GM08714 (cell line): ENCODE results near the gene PLPP7.

Source experiments
- H3K4me3 ChIP-seq: fragments of 200-500 bp; sonication (Bioruptor generic); 2 replicates; pipeline ENCODE4 v1.5.1; 2014; ENCODE audit warnings: mild to moderate bottlenecking, low read length, inconsistent platforms
- ZNF274 ChIP-seq: IDR thresholded peaks from 2 replicates; pipeline ENCODE4 v1.6.1; 2012; ENCODE audit warnings: mild to moderate bottlenecking, low read depth, low read length

The PLPP7 gene

GRCh38 chr9:131299961-131300347 lies 10.4 kb downstream of the PLPP7 start:
- H3K4me3 ChIP-seq = no peak overlapping the region
- TF ChIP-seq ZNF274 = no peak

- TF ChIP-seq ZNF274 = no peak
- no peak overlapping the region for H3K4me3 ChIP-seq
Observed at GRCh38 chr9:131300444-131300843, 10.9 kb downstream of the PLPP7 start.

GRCh38 chr9:131302244-131303075 lies 12.9 kb downstream of the PLPP7 start:
- TF ChIP-seq ZNF274 = no peak
- no peak overlapping the region for H3K4me3 ChIP-seq

- TF ChIP-seq ZNF274 = no peak
- H3K4me3 ChIP-seq = no peak overlapping the region
Observed at GRCh38 chr9:131303381-131304321, 14.1 kb downstream of the PLPP7 start.

- no peak for TF ChIP-seq ZNF274
- H3K4me3 ChIP-seq = no peak overlapping the region
Observed at GRCh38 chr9:131304676-131305355, 15.3 kb downstream of the PLPP7 start.

DNA sequence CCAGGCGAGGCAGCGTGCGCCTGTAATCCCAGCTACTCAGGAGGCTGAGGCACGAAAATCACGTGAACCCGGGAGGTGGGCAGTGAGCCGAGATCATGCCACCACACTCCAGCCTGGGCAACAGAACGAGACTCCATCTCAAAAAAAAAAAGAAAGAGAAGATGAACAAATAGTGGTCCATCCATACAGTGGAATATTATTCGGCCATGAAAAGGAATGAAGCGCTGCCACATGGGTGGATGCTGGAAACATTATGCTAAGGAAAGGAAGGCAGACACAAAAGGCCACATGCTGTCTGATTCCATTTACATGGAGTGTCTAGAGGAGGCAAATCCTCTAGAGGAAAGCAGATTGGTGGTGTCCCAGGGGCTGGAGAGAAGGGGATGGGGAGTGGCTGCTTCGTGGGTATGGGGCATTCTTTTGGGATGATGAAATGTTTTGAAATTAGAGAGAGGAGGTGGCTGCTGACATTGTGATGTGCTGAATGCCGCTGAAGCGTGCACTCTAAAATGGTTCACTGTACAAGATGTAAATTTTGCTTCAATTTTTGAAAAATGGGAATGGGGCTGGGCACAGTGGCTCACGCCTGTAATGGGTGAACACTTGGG lies 17.0 kb downstream of the PLPP7 start:
- no peak for TF ChIP-seq ZNF274
- no peak overlapping the region for H3K4me3 ChIP-seq

- TF ChIP-seq ZNF274 = no peak
- H3K4me3 ChIP-seq = no peak overlapping the region
Observed at GRCh38 chr9:131307974-131308373, 18.5 kb downstream of the PLPP7 start.

DNA sequence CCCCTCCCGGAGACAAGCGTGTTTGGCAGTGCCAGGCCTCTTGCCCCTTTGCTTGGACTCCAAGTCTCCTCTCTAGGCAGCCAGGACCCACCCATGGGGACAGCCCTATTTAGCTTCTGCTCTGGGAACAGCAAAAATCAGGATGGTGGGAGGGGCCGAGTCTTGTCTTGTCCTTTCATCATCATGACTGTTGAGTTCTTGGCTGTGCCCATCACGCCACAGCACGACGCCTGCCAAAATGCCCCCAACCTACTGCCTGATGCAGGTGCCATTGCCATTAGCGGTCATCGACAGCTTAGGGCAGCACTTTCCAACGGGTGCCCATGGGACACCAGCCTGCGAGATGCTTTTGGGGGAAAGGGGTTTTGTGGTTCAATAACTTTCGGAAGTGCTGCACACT lies 18.9 kb downstream of the PLPP7 start:
- TF ChIP-seq ZNF274 = no peak
- no peak overlapping the region for H3K4me3 ChIP-seq

DNA sequence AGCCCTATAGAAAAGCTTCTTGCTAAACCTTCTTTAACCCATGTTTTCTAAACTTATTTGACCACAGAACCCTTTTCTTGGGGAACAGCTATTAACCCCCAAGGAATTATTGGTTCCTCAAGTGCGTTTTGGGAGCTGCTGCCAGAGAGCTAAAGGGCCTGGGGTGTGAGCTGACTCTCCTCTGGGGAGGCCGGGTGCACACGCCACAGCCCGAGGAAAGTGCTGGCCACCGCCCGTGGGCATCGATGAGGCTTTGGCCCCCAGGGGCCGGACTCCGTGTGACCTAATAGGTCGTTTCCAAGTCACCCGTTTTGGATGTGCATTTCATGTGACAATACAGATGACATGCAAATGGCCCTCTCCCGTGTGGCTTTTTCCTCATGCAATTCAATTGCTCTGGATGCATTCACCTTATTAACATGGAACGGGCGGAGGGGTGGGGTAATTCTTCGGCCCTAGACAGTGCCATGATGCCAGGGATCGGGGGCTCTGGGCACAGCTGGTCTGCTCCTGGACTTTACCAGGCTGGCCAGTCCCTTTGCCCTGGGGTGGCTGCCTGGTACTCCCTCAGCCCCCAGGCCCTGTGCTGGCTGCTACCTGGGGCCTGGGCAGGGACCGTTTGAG lies 19.5 kb downstream of the PLPP7 start:
- H3K4me3 ChIP-seq = no peak overlapping the region
- TF ChIP-seq ZNF274 = no peak

DNA sequence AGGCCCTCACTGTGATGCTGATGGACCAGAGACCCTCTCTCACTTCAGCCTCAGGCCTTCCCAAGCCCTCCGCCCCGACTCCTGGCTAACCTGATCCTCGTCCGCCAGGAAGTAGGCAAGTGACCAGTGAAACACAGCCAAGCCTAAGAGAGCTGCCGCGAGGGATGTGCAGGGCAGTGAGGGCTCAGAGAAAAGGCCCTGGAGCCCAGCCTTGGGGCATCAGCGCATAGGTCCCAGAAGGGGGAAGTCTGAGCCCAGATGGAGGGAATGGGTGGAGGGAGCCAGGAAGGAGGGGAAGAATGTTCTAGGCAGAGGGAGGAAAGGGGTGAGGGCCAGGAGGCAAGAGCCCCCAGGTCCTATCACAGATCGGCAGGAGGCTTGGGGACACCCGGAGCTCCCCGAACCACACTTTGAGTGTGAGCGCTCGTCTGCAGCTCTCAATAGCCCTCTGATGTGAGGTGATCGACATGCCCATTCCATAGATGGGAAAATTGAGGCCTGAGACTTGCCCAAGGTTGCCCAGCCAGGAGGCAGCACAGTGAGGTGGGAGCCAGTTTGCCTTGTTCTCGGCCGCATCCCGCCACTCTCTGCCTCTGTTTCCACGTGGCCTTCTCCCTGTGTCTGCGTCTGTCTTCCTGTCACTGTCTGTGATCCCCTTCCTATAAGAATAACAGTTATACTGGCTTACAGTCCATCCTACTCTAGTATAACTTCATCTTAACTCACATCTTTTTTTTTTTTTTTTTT lies 20.2 kb downstream of the PLPP7 start:
- no peak overlapping the region for H3K4me3 ChIP-seq
- TF ChIP-seq ZNF274 = no peak

DNA sequence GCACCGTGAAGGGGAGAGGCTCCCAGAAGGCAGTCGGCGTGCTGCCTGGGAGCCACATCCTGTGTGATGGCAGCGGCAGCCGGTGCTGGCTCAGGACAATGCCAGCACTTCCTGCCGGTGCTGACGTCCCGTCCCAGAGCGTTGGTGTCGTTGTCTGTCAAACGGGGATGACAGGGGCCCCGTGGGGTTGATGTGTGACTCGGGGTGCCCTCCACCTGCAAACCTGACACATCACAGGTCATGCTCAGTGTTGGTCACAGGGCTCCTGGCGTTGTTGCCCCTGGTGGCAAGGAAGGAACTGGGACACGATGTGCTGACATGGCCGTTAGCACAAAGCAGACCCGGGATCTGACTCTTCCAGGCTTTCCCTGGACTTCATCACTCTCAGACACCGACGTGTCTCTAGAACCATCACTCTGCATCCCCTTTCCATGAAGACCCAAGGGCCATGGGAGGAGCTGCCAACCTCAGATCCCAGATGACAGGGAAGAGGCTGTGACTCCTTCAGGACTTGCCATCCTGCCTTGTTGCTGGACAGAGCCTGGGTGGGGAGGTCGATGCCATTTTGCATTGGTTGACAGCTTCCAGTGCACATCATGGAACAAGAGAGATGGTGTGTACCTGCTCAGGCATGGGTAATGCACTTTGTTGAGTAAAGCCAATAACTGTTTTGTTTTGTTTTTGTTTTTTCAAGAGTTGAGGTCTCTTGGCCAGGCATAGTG lies 21.5 kb downstream of the PLPP7 start:
- no peak overlapping the region for H3K4me3 ChIP-seq
- TF ChIP-seq ZNF274 = no peak

GRCh38 chr9:131312246-131312645 lies 22.7 kb downstream of the PLPP7 start:
- no peak for TF ChIP-seq ZNF274
- no peak overlapping the region for H3K4me3 ChIP-seq
